HUES6 (cell line): Measurements from ENCODE around the gene IQUB.
"Not testable (repeated sequence)": the region's sequence is repeated elsewhere in the genome, so short reads cannot be mapped to it uniquely, and the experiment has no call there.

ENCODE experiments used
- H3K27ac ChIP-seq: 2 replicates; pipeline ENCODE4 v1.7.0; 2013; ENCODE audit warnings: low read depth, mild to moderate bottlenecking, low read length, inconsistent platforms
- H3K27me3 ChIP-seq: 2 replicates; pipeline ENCODE4 v1.6.1; 2013; ENCODE audit warnings: low read length; ENCODE audit not compliant: control insufficient read depth, insufficient read depth
- H3K36me3 ChIP-seq: 2 replicates; pipeline ENCODE4 v1.6.1; 2013; ENCODE audit warnings: low read length; ENCODE audit not compliant: control insufficient read depth, insufficient read depth
- H3K4me1 ChIP-seq: 2 replicates; pipeline ENCODE4 v1.6.1; 2013; ENCODE audit warnings: low read length; ENCODE audit not compliant: control insufficient read depth, insufficient read depth
- H3K4me3 ChIP-seq: 2 replicates; pipeline ENCODE4 v1.5.1; 2013; ENCODE audit warnings: low read depth, low read length
- H3K9ac ChIP-seq: one replicate; pipeline ENCODE4 v1.6.1; 2013; ENCODE audit warnings: mild to moderate bottlenecking, low read length
- H3K9me3 ChIP-seq: 2 replicates; pipeline ENCODE4 v1.6.1; 2013; ENCODE audit warnings: low read depth, low read length; ENCODE audit not compliant: control insufficient read depth, insufficient read depth

Gene IQUB

DNA sequence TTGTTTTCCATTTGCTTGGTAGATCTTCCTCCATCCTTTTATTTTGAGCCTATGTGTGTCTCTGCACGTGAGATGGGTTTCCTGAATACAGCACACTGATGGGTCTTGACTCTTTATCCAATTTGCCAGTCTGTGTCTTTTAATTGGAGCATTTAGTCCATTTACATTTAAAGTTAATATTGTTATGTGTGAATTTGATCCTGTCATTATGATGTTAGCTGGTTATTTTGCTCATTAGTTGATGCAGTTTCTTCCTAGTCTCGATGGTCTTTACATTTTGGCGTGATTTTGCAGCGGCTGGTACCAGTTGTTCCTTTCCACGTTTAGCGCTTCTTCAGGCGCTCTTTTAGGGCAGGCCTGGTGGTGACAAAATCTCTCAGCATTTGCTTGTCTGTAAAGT, 7.9 kb downstream of the IQUB start:
- not testable (repeated sequence) for H3K9me3 ChIP-seq, H3K27ac ChIP-seq, H3K9ac ChIP-seq, H3K4me3 ChIP-seq, H3K36me3 ChIP-seq, H3K4me1 ChIP-seq, H3K27me3 ChIP-seq

DNA sequence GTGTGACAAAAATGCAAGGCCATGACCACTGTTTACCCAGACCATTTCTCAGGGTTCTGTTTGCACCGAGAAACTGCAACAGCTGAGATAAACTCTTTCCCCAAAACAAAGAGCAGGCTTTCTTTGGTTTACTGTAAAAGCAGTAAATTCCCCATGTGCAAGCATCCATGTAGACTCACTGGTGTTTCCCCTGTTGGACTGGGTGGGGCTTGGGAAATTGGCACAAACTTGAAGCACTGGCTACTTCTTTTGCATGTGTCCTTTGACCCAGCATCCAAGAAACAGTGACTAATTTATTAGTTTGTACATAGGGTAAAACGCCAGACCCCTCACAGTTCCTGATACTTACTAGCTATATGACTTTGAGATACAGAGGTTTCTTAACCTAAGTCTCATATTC, 12.3 kb downstream of the IQUB start:
- no peaks in the 10 kb centered on the region for H3K9me3 ChIP-seq
- no peak overlapping the region for H3K9ac ChIP-seq
- H3K36me3 ChIP-seq = no peaks in the 10 kb centered on the region
- H3K27me3 ChIP-seq = no peaks in the 10 kb centered on the region
- no peak overlapping the region for H3K4me3 ChIP-seq
- H3K4me1 ChIP-seq = no peaks in the 10 kb centered on the region
- H3K27ac ChIP-seq = no peak overlapping the region

- Histone ChIP-seq H3K36me3 (no peaks in the 10 kb centered on the region), H3K27me3 (no peaks in the 10 kb centered on the region), H3K9me3 (peaks cover 27% of the 10 kb centered on the region), H3K9ac (no peak overlapping the region), H3K4me1 (no peaks in the 10 kb centered on the region), H3K4me3 (no peak overlapping the region), H3K27ac (no peak overlapping the region)
These were observed 29.2 kb downstream of the IQUB start for GRCh38 chr7:123505221-123505620.

DNA sequence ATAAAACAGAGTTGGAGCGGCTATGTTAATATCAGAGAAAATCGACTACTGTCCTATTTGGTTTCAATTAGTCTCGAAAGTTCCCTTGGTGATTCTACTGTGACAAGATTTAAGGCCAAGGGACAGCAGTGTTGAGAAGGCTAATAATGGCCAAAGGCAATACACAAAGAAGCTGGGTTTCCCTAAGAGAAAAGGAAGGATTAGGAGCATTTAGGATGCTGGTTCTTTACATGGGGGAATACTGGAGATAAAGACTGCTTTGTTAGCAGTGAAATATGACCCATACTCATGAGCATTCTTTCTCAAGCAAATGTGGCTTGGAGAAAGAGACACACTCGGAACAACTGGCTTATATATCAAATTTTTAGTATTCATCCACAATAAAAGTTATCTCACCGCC, 32.2 kb downstream of the IQUB start:
- H3K9ac ChIP-seq = no peak overlapping the region
- H3K27ac ChIP-seq = no peak overlapping the region
- H3K9me3 ChIP-seq = peaks cover 27% of the 10 kb centered on the region
- H3K36me3 ChIP-seq = no peaks in the 10 kb centered on the region
- no peaks in the 10 kb centered on the region for H3K4me1 ChIP-seq
- H3K4me3 ChIP-seq = no peak overlapping the region
- no peaks in the 10 kb centered on the region for H3K27me3 ChIP-seq

GRCh38 chr7:123500878-123501489, 33.4 kb downstream of the IQUB start:
- Histone ChIP-seq H3K4me1 (no peaks in the 10 kb centered on the region), H3K9ac (no peak overlapping the region), H3K4me3 (no peak overlapping the region), H3K9me3 (peaks cover 20% of the 10 kb centered on the region), H3K27ac (no peak overlapping the region), H3K27me3 (no peaks in the 10 kb centered on the region), H3K36me3 (no peaks in the 10 kb centered on the region)

- Histone ChIP-seq H3K27ac (no peak overlapping the region), H3K36me3 (no peaks in the 10 kb centered on the region), H3K4me3 (no peak overlapping the region), H3K9me3 (peaks cover 5% of the 10 kb centered on the region), H3K27me3 (no peaks in the 10 kb centered on the region), H3K4me1 (no peaks in the 10 kb centered on the region), H3K9ac (no peak overlapping the region)
These were observed 35.0 kb downstream of the IQUB start for GRCh38 chr7:123499211-123499970.

- H3K27me3 ChIP-seq = no peaks in the 10 kb centered on the region
- H3K9ac ChIP-seq = no peak overlapping the region
- H3K36me3 ChIP-seq = no peaks in the 10 kb centered on the region
- no peak overlapping the region for H3K4me3 ChIP-seq
- H3K4me1 ChIP-seq = no peaks in the 10 kb centered on the region
- no peaks in the 10 kb centered on the region for H3K9me3 ChIP-seq
- H3K27ac ChIP-seq = no peak overlapping the region
These were observed 35.8 kb downstream of the IQUB start for GRCh38 chr7:123498601-123499000.

DNA sequence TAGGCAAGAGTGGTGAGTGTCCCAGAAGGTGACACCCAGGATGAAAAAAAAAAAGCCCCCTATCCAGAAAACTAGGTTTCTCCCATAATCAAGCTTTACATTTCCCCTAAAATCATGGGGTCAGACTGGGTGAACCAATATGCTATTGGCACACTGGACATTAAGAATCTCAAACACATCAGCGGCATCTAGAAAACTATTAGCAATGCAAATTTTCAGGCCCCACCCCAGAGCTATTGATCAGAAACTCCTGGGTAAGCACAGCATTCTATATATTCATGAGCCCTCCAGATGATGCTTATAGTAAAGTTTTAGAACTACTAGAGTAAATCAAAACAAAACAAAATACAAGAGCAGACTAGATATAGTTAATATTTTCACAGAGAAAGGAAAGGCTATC, 36.4 kb downstream of the IQUB start:
- Histone ChIP-seq H3K4me1 (no peaks in the 10 kb centered on the region), H3K9me3 (no peaks in the 10 kb centered on the region), H3K27me3 (no peaks in the 10 kb centered on the region), H3K9ac (no peak overlapping the region), H3K27ac (no peak overlapping the region), H3K36me3 (no peaks in the 10 kb centered on the region), H3K4me3 (no peak overlapping the region)

GRCh38 chr7:123494193-123494796, 40.1 kb downstream of the IQUB start:
- Histone ChIP-seq H3K9ac (no peak overlapping the region), H3K4me3 (no peak overlapping the region), H3K9me3 (no peaks in the 10 kb centered on the region), H3K27me3 (no peaks in the 10 kb centered on the region), H3K4me1 (no peaks in the 10 kb centered on the region), H3K27ac (no peak overlapping the region), H3K36me3 (no peaks in the 10 kb centered on the region)

DNA sequence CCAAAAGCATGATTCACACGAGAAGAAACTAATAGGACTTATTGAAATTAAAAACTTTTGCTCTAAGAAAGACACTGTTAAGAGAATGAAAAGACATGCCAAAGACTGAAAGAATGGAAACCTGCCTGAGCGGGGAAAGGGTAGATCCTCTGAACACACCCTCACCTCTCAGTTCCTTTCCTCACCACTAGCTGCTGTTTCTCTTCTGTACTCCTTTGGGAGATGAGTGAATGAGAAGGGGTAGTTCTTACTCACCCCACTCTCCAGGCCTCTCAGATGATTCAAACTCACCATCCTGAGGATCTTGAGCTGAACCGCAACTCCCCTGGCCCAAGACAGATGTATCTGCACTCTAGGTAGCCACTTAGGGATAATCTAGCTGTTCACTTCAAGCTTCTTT, 41.9 kb downstream of the IQUB start:
- Histone ChIP-seq H3K9ac (no peak overlapping the region), H3K36me3 (no peaks in the 10 kb centered on the region), H3K27me3 (no peaks in the 10 kb centered on the region), H3K4me1 (no peaks in the 10 kb centered on the region), H3K4me3 (no peak overlapping the region), H3K27ac (no peak overlapping the region), H3K9me3 (no peaks in the 10 kb centered on the region)

DNA sequence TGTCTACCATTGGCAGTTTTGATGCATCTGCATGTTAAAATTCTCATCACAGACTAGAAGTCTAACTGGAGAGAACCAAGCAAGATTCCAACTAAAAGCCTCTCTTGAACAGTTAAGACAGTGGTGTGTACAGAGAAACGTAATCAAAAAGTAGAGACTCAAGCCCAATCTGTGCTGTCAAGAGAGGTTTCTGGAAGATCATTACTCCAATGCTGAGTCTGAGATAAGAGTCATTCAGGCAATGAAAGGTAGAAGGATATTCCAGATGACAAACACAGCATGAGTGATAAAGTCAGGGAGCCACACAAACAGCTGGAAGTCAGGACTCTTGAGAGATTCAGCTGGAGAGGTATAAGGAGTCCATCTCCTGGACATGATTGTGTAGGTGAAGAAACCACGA, 48.7 kb downstream of the IQUB start:
- no peaks in the 10 kb centered on the region for H3K9me3 ChIP-seq
- H3K9ac ChIP-seq = no peak overlapping the region
- no peak overlapping the region for H3K4me3 ChIP-seq
- no peaks in the 10 kb centered on the region for H3K27me3 ChIP-seq
- no peaks in the 10 kb centered on the region for H3K4me1 ChIP-seq
- H3K27ac ChIP-seq = no peak overlapping the region
- no peaks in the 10 kb centered on the region for H3K36me3 ChIP-seq
